Thoracic aorta (tissue), 2 donors: Measurements from ENCODE around the gene HIGD2A. TPM values are rescaled to one million over a fixed set of nuclear protein-coding genes. Genes with fewer than 3 reads are reported as not detected.

Experiments used
- ATAC-seq: fragments of 150-250 bp; one replicate; pipeline ENCODE4 v1.8.0; 2017; ENCODE audit warnings: low read depth; ENCODE audit not compliant: insufficient number of reproducible peaks, low FRiP score
- DNase-seq: peaks from one replicate; pipeline ENCODE4 v3.0.0-alpha.2; 2020; ENCODE audit warnings: low spot score
- H3K27ac ChIP-seq, 2 donors: fragments of 200-600 bp; sonication (generic); 1 replicate in 1 of 2; 2 replicates in 1 of 2; pipeline ENCODE4 v1.5.1; 2016; ENCODE audit warnings: mild to moderate bottlenecking in 2 of 2, moderate library complexity in 2 of 2
- H3K27me3 ChIP-seq: fragments of 200-600 bp; sonication (generic); replicated peaks from 2 replicates; pipeline ENCODE4 v1.6.0; 2016; ENCODE audit warnings: mild to moderate bottlenecking; ENCODE audit not compliant: insufficient read depth
- H3K36me3 ChIP-seq: fragments of 200-600 bp; sonication (generic); one replicate; pipeline ENCODE4 v1.5.1; 2016
- H3K4me1 ChIP-seq, 2 donors: fragments of 200-600 bp; sonication (generic); 1 replicate in 1 of 2; 2 replicates in 1 of 2; pipeline versions ENCODE4 v1.5.1 to v1.6.0; 2016; ENCODE audit warnings: low read depth in 2 of 2, mild to moderate bottlenecking in 1 of 2; ENCODE audit not compliant: control insufficient read depth in 1 of 2
- H3K4me3 ChIP-seq: fragments of 200-600 bp; sonication (generic); 2 replicates; pipeline ENCODE4 v1.5.1; 2016; ENCODE audit warnings: mild to moderate bottlenecking
- H3K9me3 ChIP-seq: fragments of 200-600 bp; sonication (generic); 2 replicates; pipeline ENCODE4 v1.5.1; 2016
- total RNA-seq, 2 donors: library from RNA; depleted of rRNA; stranded (reverse); fragments of >200 nt; gene quantifications; one replicate each; pipeline versions ENCODE4 v1.1.0 to v1.2.3, GENCODE V29; 2016
- TF ChIP-seq, protein P1 (sequence below): fragments of 200-600 bp; sonication (generic); IDR thresholded peaks from one replicate; pipeline ENCODE4 v1.5.1; 2019; ENCODE audit warnings: antibody characterized with exemption

HIGD2A gene
- total RNA-seq, 2 donors from 2014 or later, result 45.2 to 57.5 TPM

DNA sequence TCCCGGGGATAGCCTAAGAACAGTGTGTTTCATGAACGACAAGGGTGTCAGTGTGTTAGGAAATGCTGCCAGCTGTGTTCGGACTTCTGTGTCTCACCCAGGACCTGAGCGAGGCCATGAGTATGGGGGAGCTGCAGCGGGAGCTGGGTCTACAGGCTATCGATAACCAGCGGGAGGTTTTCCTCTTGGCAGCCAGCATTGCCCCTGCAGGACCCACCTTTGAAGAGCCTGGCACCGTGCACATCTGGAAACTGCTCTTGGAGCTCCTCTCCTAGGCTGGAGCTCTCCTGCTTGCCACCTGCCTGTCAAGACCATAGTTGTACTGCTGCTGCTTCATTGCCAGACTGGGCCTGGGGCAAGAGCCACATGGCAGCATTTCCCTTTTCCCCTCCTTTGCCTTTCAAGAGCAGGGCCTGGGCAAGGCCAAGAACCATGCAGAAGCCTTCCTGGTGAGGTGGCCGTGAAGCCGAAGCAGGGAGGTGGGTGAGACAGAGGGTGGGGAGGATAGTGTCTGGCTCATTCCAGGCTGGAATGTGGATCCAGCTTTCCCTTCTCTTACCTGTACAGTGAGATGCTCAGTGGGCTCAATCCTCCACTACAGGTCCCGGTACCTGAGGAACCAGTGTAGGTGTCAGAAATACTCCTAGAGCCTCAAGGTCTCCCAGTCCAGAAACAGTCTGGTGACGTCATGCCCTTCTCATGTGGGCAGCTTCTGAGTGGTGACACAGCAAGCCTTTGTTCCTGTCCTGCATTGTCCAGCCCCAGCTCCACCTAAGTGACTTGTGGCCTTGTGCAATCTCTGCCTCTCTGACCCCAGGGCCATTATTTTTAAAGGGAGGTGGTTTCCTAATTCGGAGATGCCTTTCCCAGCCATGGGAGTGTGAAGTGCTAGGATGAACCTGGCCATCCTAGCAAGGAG lies 16.7 kb upstream of the HIGD2A start:
- Histone ChIP-seq H3K4me1 (peaks cover 3 to 17% of the 10 kb centered on the region in 2 donors), H3K36me3 (peaks cover 11% of the 10 kb centered on the region), H3K4me3 (no peak overlapping the region), H3K27ac (peak overlapping the region; percentile 5 to 24), H3K27me3 (no peaks in the 10 kb centered on the region), H3K9me3 (no peaks in the 10 kb centered on the region)
- DNase-seq, result no peak
- TF ChIP-seq, protein P1, sequence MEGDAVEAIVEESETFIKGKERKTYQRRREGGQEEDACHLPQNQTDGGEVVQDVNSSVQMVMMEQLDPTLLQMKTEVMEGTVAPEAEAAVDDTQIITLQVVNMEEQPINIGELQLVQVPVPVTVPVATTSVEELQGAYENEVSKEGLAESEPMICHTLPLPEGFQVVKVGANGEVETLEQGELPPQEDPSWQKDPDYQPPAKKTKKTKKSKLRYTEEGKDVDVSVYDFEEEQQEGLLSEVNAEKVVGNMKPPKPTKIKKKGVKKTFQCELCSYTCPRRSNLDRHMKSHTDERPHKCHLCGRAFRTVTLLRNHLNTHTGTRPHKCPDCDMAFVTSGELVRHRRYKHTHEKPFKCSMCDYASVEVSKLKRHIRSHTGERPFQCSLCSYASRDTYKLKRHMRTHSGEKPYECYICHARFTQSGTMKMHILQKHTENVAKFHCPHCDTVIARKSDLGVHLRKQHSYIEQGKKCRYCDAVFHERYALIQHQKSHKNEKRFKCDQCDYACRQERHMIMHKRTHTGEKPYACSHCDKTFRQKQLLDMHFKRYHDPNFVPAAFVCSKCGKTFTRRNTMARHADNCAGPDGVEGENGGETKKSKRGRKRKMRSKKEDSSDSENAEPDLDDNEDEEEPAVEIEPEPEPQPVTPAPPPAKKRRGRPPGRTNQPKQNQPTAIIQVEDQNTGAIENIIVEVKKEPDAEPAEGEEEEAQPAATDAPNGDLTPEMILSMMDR, result no peak
- no peak for ATAC-seq

DNA sequence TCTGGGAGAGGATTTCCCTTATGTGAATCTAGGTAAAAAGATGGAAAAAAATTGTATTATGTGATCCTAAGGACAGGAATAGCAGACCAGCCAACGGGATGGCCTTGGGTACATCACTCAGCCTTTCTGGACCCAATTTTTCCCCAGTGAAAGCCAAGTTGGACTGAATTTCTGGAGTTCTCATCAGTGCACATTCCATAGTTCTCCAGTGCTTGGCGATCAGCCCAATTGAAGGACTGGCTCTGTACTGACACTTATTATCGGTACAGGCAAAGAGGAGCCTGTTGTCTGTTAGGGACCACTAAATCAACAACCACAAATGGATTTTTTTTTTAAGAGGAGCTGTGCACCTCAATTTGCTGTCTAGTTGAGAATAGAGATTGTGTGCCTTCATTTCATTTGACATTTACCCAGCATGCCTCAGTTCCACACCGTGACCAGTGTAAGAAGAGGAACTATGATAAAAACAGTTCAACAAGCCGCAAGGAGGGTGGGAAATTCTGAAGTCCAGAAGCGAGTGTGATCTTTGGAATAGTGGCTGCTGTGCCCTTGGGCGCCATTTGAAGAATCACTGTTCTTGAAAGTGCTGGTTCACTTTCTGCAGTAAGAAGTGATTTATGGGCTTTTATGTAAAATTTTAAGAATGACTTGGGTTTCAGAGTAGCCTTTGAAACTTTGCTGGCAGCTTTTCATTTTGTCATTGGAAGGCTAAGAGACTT lies 15.3 kb upstream of the HIGD2A start:
- Histone ChIP-seq H3K4me1 (peaks cover 3 to 17% of the 10 kb centered on the region in 2 donors), H3K9me3 (no peaks in the 10 kb centered on the region), H3K27me3 (no peaks in the 10 kb centered on the region), H3K27ac (peak overlapping the region in 1 of 2 donors; percentile 24), H3K36me3 (peaks cover 11% of the 10 kb centered on the region), H3K4me3 (no peak overlapping the region)
- no peak for ATAC-seq
- DNase-seq, result no peak
- TF ChIP-seq, protein P1, result no peak

DNA sequence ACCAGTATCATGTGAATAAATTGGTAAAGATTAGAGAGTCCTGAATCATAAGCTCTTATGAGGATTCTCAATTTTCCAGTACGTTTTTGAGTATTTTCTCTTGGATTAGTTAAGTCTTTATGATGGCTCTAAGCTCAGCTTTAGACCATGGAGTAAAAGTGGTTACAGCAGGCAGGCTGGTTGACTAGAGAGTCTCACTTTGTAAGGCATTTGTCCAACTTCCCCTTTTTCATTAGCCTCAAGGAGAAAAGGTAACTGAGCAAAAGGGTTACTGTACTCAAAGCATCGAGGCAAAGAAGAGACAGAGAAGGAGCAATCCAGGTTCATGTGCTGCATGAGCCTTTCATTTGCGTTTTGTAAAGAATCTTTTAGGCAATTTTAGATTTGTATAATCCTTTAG lies 8.7 kb upstream of the HIGD2A start:
- TF ChIP-seq, protein P1, result no peak
- no peak for DNase-seq
- Histone ChIP-seq H3K4me3 (no peak overlapping the region), H3K27me3 (no peaks in the 10 kb centered on the region), H3K27ac (no peak overlapping the region), H3K36me3 (peaks cover 9% of the 10 kb centered on the region), H3K9me3 (no peaks in the 10 kb centered on the region), H3K4me1 (peaks cover 6 to 19% of the 10 kb centered on the region in 2 donors)
- ATAC-seq, result no peak

DNA sequence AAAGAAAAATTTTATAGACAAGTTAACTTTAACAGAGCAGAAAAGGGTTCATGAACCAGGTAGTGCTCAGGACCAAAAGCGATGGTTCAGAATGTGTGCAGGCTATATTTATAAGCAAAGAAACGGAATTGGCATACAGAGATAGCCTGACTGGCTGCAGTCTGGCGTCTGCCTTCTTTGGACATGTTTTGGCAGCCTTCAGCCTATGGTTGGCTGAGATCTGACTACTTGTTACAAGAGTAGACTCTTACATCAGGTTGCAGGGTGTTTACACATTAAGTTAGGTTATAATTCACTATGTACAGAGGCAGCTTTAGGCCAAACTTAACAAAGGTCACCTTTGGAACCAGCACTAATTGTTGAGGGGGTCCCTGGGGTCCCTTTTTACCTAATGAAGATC lies 7.1 kb upstream of the HIGD2A start:
- peak; percentile 41 for ATAC-seq
- Histone ChIP-seq H3K36me3 (peaks cover 9% of the 10 kb centered on the region), H3K27ac (peak overlapping the region; percentile 75 to 79), H3K27me3 (no peaks in the 10 kb centered on the region), H3K4me3 (no peak overlapping the region), H3K9me3 (no peaks in the 10 kb centered on the region), H3K4me1 (peaks cover 6 to 19% of the 10 kb centered on the region in 2 donors)
- TF ChIP-seq, protein P1, result no peak
- no peak for DNase-seq

DNA sequence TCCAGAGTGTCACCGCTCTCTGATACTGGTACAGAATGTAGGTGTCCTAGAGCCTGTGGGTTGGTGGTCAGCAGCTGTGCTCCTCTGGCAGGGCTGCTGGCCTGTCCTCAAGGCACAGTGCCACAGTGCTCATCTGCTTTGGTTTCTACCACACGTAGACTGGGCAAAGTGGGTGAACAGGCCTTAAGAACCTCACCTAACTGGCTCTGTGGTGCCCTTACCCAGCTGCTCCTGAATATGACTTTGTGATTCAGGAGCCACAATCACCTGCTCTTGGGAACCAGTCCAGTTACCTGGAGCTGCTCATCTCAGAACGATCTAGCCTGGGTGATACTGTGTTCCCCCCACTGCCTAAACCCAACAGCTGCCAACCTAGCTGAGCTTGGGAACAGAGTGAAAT lies 6.6 kb upstream of the HIGD2A start:
- Histone ChIP-seq H3K27ac (peak overlapping the region; percentile 75 to 79), H3K36me3 (peaks cover 9% of the 10 kb centered on the region), H3K9me3 (no peaks in the 10 kb centered on the region), H3K4me3 (no peak overlapping the region), H3K4me1 (peaks cover 6 to 20% of the 10 kb centered on the region in 2 donors), H3K27me3 (no peaks in the 10 kb centered on the region)
- TF ChIP-seq, protein P1, result no peak
- ATAC-seq, result no peak
- no peak for DNase-seq
